ENCODE measurements around the gene HERC3. TPM values are rescaled to one million over a fixed set of nuclear protein-coding genes. Genes with fewer than 3 reads are reported as not detected.

Gene HERC3
- total and polyA plus RNA-seq, 4 donors = 5.1 to 22.1 (median 10.0) TPM

DNA sequence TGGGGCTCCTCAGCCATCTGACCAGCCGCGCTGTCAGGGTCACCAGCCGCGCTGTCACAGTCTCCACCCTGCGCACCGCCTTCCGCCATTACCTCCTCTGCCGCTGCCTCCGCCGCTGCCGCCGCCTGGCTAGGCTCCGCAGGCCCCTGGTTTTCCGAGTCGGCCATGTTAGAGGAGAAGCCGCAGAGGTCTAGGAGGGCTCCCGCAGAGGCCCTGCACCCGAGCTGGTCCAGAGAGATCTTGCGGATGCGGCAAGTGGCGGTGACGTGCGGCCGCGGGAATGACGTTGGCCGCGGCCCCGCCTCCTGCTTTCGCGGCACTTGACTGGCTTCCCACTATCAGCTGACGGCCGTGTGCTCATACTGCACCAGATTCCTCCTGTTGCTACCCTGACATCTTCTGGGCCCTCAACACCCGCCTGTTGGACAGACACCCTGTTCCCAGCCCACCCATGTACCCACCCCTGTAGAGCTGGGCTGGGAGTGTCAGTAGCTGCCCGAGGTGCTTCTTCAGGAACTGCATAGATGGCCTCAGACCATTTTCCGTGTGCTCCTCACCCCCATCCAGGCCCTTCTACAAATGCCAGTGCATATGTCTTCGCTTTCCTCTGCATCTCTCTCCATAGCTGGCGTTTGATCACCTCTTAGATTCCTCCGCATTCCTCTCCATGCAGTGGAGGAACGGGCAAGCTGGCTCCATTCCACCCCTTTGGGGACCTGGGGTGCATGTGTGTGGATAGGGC, 105.5 kb downstream of the HERC3 start, which contains the start of gene NAP1L5:
TSS of gene NAP1L5 (minus strand) at position 242 of the 742 bp plus-strand sequence. CDS start at position 167, 75 bp downstream.
- H3K9ac ChIP-seq (ENCODE audit: low read depth in 1 of 2, low read length in 2 of 2) = peak within 1 kb of the TSS in 1 of 2 donors; percentile 49
- H3K36me3 ChIP-seq (ENCODE audit: control insufficient read depth in 4 of 4, insufficient read depth in 3 of 4, low read depth in 1 of 4, low read length in 3 of 4) = no peaks in the 10 kb centered on the region
- H3K27me3 ChIP-seq (ENCODE audit: control insufficient read depth in 4 of 4, insufficient read depth in 4 of 4, low read length in 3 of 4) = no peaks in the 10 kb centered on the region
- DNase-seq (ENCODE audit: low spot score) = peak; percentile 74
- TF ChIP-seq TAF1 (conservative IDR thresholded peaks at IDR 0.05) (no peak), EGR1 (IDR thresholded peaks at IDR 0.05; ENCODE audit: low read depth in 2 of 2) (no peak), YY1 (IDR thresholded peaks at IDR 0.05) (peak; percentile 85), FOXA1 (IDR thresholded peaks at IDR 0.05) (no peak), SP1 (IDR thresholded peaks at IDR 0.05) (no peak)
- TF ChIP-seq, protein P1, sequence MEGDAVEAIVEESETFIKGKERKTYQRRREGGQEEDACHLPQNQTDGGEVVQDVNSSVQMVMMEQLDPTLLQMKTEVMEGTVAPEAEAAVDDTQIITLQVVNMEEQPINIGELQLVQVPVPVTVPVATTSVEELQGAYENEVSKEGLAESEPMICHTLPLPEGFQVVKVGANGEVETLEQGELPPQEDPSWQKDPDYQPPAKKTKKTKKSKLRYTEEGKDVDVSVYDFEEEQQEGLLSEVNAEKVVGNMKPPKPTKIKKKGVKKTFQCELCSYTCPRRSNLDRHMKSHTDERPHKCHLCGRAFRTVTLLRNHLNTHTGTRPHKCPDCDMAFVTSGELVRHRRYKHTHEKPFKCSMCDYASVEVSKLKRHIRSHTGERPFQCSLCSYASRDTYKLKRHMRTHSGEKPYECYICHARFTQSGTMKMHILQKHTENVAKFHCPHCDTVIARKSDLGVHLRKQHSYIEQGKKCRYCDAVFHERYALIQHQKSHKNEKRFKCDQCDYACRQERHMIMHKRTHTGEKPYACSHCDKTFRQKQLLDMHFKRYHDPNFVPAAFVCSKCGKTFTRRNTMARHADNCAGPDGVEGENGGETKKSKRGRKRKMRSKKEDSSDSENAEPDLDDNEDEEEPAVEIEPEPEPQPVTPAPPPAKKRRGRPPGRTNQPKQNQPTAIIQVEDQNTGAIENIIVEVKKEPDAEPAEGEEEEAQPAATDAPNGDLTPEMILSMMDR (IDR thresholded peaks at IDR 0.05; ENCODE audit: low read depth, low read length, missing input control) = no peak
- TF ChIP-seq, protein P2, sequence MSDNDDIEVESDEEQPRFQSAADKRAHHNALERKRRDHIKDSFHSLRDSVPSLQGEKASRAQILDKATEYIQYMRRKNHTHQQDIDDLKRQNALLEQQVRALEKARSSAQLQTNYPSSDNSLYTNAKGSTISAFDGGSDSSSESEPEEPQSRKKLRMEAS (IDR thresholded peaks at IDR 0.05) = no peak
- TF ChIP-seq, protein P3, sequence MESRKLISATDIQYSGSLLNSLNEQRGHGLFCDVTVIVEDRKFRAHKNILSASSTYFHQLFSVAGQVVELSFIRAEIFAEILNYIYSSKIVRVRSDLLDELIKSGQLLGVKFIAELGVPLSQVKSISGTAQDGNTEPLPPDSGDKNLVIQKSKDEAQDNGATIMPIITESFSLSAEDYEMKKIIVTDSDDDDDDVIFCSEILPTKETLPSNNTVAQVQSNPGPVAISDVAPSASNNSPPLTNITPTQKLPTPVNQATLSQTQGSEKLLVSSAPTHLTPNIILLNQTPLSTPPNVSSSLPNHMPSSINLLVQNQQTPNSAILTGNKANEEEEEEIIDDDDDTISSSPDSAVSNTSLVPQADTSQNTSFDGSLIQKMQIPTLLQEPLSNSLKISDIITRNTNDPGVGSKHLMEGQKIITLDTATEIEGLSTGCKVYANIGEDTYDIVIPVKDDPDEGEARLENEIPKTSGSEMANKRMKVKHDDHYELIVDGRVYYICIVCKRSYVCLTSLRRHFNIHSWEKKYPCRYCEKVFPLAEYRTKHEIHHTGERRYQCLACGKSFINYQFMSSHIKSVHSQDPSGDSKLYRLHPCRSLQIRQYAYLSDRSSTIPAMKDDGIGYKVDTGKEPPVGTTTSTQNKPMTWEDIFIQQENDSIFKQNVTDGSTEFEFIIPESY (IDR thresholded peaks at IDR 0.05) = no peak
- H3K9me3 ChIP-seq (ENCODE audit: control insufficient read depth in 4 of 4, low read length in 3 of 4) = no peaks in the 10 kb centered on the region
- H3K4me1 ChIP-seq (ENCODE audit: control insufficient read depth in 4 of 4, insufficient read depth in 4 of 4, low read length in 3 of 4) = peaks cover 0 to 3% (median 1%) of the 10 kb centered on the region in 4 donors
- 52% methylated on average over 40 of the region's 40 CpGs for WGBS
- peak within 1 kb of the TSS; percentile 49 to 71 (median 71) for H3K4me3 ChIP-seq (ENCODE audit: low read depth in 1 of 3, low read length in 3 of 3)
- H3K27ac ChIP-seq (ENCODE audit: low read depth in 1 of 2, low read length in 2 of 2) = peak within 1 kb of the TSS; percentile 37 to 39

DNA sequence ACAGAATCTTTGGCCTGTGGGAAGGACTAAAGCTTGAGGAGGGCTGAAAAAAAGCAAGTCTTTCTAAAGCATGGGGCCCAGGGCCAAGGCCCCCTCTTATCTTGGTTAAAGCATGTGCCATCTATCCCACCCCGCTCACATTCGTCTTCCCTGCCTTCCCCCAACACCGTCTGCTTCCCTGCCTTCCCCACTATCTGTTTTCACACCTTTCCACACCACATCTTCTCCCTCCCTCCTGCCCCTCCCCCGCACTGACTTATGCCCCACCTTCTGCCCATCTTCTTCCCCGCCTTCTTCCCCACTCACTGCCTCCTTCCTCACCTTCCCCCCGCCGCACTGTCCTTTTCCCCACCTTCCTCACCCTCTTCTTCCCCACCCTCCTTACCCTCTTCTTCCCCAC, 106.2 kb downstream of the HERC3 start:
- H3K27me3 ChIP-seq (ENCODE audit: control insufficient read depth in 4 of 4, insufficient read depth in 4 of 4, low read length in 3 of 4) = no peaks in the 10 kb centered on the region
- 95% methylated on average over 7 of the region's 7 CpGs for WGBS
- no peak overlapping the region for H3K4me3 ChIP-seq (ENCODE audit: low read depth in 1 of 3, low read length in 3 of 3)
- H3K9me3 ChIP-seq (ENCODE audit: control insufficient read depth in 4 of 4, low read length in 3 of 4) = no peaks in the 10 kb centered on the region
- H3K36me3 ChIP-seq (ENCODE audit: control insufficient read depth in 4 of 4, insufficient read depth in 3 of 4, low read depth in 1 of 4, low read length in 3 of 4) = no peaks in the 10 kb centered on the region
- DNase-seq (ENCODE audit: low spot score) = peak; percentile 50
- no peak overlapping the region for H3K27ac ChIP-seq (ENCODE audit: low read depth in 1 of 2, low read length in 2 of 2)
- no peak overlapping the region for H3K9ac ChIP-seq (ENCODE audit: low read depth in 1 of 2, low read length in 2 of 2)
- peaks cover 0 to 3% (median 1%) of the 10 kb centered on the region in 4 donors for H3K4me1 ChIP-seq (ENCODE audit: control insufficient read depth in 4 of 4, insufficient read depth in 4 of 4, low read length in 3 of 4)
- TF ChIP-seq GABPA (IDR thresholded peaks at IDR 0.05 in 1 of 2, conservative IDR thresholded peaks at IDR 0.05 in 1 of 2) = no peak
- TF ChIP-seq YY1 (IDR thresholded peaks at IDR 0.05) = no peak
- no peak for TF ChIP-seq TAF1 (conservative IDR thresholded peaks at IDR 0.05)
- no peak for TF ChIP-seq EGR1 (IDR thresholded peaks at IDR 0.05; ENCODE audit: low read depth in 2 of 2)
- TF ChIP-seq FOXA1 (IDR thresholded peaks at IDR 0.05) = no peak
- TF ChIP-seq RXRA (IDR thresholded peaks at IDR 0.05) = no peak
- no peak for TF ChIP-seq HNF4A (conservative IDR thresholded peaks at IDR 0.05)
- TF ChIP-seq RAD21 (IDR thresholded peaks at IDR 0.05) = no peak
- no peak for TF ChIP-seq HNF4G (IDR thresholded peaks at IDR 0.05)
- TF ChIP-seq, protein P4, sequence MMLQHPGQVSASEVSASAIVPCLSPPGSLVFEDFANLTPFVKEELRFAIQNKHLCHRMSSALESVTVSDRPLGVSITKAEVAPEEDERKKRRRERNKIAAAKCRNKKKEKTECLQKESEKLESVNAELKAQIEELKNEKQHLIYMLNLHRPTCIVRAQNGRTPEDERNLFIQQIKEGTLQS (IDR thresholded peaks at IDR 0.05) = no peak
- TF ChIP-seq SP1 (IDR thresholded peaks at IDR 0.05) = no peak
- TF ChIP-seq, protein P1 (IDR thresholded peaks at IDR 0.05; ENCODE audit: low read depth, low read length, missing input control) = no peak
- TF ChIP-seq NR2F2 (IDR thresholded peaks at IDR 0.05) = no peak
- TF ChIP-seq, protein P5, sequence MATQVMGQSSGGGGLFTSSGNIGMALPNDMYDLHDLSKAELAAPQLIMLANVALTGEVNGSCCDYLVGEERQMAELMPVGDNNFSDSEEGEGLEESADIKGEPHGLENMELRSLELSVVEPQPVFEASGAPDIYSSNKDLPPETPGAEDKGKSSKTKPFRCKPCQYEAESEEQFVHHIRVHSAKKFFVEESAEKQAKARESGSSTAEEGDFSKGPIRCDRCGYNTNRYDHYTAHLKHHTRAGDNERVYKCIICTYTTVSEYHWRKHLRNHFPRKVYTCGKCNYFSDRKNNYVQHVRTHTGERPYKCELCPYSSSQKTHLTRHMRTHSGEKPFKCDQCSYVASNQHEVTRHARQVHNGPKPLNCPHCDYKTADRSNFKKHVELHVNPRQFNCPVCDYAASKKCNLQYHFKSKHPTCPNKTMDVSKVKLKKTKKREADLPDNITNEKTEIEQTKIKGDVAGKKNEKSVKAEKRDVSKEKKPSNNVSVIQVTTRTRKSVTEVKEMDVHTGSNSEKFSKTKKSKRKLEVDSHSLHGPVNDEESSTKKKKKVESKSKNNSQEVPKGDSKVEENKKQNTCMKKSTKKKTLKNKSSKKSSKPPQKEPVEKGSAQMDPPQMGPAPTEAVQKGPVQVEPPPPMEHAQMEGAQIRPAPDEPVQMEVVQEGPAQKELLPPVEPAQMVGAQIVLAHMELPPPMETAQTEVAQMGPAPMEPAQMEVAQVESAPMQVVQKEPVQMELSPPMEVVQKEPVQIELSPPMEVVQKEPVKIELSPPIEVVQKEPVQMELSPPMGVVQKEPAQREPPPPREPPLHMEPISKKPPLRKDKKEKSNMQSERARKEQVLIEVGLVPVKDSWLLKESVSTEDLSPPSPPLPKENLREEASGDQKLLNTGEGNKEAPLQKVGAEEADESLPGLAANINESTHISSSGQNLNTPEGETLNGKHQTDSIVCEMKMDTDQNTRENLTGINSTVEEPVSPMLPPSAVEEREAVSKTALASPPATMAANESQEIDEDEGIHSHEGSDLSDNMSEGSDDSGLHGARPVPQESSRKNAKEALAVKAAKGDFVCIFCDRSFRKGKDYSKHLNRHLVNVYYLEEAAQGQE (IDR thresholded peaks at IDR 0.05) = no peak
- no peak for TF ChIP-seq JUND (IDR thresholded peaks at IDR 0.05)
- TF ChIP-seq, protein P2 (IDR thresholded peaks at IDR 0.05) = no peak
- TF ChIP-seq, protein P3 (IDR thresholded peaks at IDR 0.05) = no peak

Measured in liver (tissue), 9 donors.